ENCODE results near the gene TRIM14. TPM values are rescaled to one million over a fixed set of nuclear protein-coding genes. Genes with fewer than 3 reads are reported as not detected.
"Not testable (repeated sequence)": the region's sequence is repeated elsewhere in the genome, so short reads cannot be mapped to it uniquely, and the experiment has no call there.

The TRIM14 gene
- total RNA-seq, 1 experiment from 2014 or later, result 34.5 TPM

DNA sequence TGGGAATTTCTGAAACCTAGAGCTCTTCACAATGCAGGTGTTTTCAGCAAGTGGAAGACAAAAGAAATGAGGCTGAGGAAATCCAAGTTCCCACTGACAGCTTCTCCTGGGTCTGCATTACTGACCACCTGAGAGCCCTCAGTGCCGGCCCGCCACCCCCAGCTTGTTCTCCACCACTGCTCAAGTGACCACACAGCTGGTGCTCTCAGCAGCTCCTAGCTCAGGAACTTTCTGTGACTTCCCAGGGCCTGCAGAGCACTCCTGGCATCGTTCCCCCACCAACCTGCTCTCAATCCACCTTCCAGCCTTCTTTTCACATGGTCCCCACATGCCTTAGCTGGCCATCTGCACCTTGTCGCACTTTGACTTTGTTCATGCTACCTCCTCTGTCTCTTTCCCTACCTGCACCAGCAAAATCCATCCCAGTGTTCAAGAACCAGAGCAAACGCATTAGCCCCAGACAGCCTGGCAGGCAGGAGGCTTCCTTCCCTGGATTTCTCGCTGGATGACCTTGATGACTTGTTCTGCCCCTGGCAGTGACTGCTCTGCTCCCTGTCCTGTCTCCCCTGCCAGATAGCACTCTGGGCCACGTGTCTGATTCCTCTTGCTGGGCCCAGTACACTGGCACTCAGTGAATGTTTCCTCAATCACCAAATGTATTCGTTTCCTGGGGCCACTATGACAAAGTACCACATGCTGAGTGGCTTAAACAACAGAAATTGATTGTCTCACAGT is 97.5 kb downstream of the TRIM14 start:
- Histone ChIP-seq H3K36me3 (ENCODE audit: control insufficient read depth, insufficient read depth, low read length) (peaks cover 1% of the 10 kb centered on the region; the same call in 1 of the 2 replicates), H3K9me3 (no peaks in the 10 kb centered on the region), H3K27me3 (replicated peaks; ENCODE audit: control insufficient read depth, insufficient read depth, low read length) (no peaks in the 10 kb centered on the region), H3K4me1 (no peaks in the 10 kb centered on the region), H3K4me3 (ENCODE audit: low read depth, low read length) (no peak overlapping the region)
- intact Hi-C loops (cut with micrococcal nuclease; ENCODE audit: unreplicated experiment), result no loop called here
- no peaks in the 10 kb centered on the region for H3K9me3 Mint-ChIP-seq (ENCODE audit: unreplicated experiment)
- H3K27me3 Mint-ChIP-seq (ENCODE audit: insufficient read depth, unreplicated experiment), result no peaks in the 10 kb centered on the region
- no peak overlapping the region for H3K4me3 Mint-ChIP-seq (ENCODE audit: unreplicated experiment)
- ChIA-PET POLR2A (no interaction called here), CTCF (no interaction called here)
- no TSS peak for BruUV-seq (replicated peaks)
- no peak overlapping the region for H3K27ac Mint-ChIP-seq (ENCODE audit: unreplicated experiment)
- DNase-seq, result no peak
- peaks cover 60% of the 10 kb centered on the region for H3K36me3 Mint-ChIP-seq (ENCODE audit: insufficient read depth, unreplicated experiment)
- TF ChIP-seq, protein P1, sequence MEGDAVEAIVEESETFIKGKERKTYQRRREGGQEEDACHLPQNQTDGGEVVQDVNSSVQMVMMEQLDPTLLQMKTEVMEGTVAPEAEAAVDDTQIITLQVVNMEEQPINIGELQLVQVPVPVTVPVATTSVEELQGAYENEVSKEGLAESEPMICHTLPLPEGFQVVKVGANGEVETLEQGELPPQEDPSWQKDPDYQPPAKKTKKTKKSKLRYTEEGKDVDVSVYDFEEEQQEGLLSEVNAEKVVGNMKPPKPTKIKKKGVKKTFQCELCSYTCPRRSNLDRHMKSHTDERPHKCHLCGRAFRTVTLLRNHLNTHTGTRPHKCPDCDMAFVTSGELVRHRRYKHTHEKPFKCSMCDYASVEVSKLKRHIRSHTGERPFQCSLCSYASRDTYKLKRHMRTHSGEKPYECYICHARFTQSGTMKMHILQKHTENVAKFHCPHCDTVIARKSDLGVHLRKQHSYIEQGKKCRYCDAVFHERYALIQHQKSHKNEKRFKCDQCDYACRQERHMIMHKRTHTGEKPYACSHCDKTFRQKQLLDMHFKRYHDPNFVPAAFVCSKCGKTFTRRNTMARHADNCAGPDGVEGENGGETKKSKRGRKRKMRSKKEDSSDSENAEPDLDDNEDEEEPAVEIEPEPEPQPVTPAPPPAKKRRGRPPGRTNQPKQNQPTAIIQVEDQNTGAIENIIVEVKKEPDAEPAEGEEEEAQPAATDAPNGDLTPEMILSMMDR (IDR thresholded peaks at IDR 0.05; ENCODE audit: insufficient read depth in 1 of 2, low read depth in 1 of 2, low read length in 1 of 2, severe bottlenecking in 1 of 2, unreplicated experiment in 1 of 2), result no peak
- no peaks in the 10 kb centered on the region for H3K4me1 Mint-ChIP-seq (ENCODE audit: low read depth, unreplicated experiment)

DNA sequence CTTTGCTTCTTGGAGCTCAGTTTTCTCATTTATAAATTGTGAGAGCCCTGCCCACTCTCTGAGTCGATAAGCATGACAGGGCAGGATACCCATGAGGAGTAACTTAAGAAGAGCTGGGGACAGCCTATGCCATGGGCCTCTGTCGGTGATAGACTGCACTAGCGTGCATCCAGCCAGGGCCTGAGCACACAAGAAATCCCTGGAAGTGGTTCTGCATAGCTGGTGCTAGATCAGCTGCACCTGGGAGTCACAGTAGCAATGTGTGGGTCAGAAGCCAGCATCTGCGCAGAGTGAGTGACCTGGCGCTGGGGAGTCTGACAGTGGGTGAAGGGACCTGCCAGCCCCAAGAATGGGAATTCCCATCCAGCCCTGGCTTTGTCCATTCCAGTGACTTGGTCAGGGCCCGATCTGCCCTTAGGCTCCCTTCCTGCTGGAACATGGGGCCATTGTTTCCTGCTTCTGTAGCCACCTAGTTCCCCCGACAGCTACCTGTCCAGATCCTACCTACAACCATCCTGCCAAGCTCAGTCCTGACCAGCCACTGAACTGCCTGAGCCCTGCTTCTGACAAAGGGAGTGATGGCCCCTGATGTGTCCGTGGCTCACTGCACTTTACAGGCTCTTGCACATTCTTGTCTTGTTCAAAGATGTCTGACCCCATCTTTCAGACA is 98.4 kb downstream of the TRIM14 start:
- BruUV-seq (replicated peaks), result no TSS peak
- TF ChIP-seq, protein P1 (IDR thresholded peaks at IDR 0.05; ENCODE audit: insufficient read depth in 1 of 2, low read depth in 1 of 2, low read length in 1 of 2, severe bottlenecking in 1 of 2, unreplicated experiment in 1 of 2), result no peak
- ChIA-PET POLR2A (no interaction called here), CTCF (interaction anchor here (0.6 to 1.4 kb wide), 2 partner anchors 14 to 35 kb away, joined by 3 to 4 read pairs; no protein-coding TSS in a partner anchor)
- intact Hi-C loops (cut with micrococcal nuclease; ENCODE audit: unreplicated experiment), result no loop called here
- Histone ChIP-seq H3K4me1 (no peaks in the 10 kb centered on the region), H3K27me3 (replicated peaks; ENCODE audit: control insufficient read depth, insufficient read depth, low read length) (no peaks in the 10 kb centered on the region), H3K9me3 (no peaks in the 10 kb centered on the region), H3K36me3 (ENCODE audit: control insufficient read depth, insufficient read depth, low read length) (peaks cover 1% of the 10 kb centered on the region; the same call in 1 of the 2 replicates), H3K4me3 (ENCODE audit: low read depth, low read length) (no peak overlapping the region)
- Mint-ChIP-seq H3K9me3 (ENCODE audit: unreplicated experiment) (no peaks in the 10 kb centered on the region), H3K27me3 (ENCODE audit: insufficient read depth, unreplicated experiment) (no peaks in the 10 kb centered on the region), H3K4me1 (ENCODE audit: low read depth, unreplicated experiment) (no peaks in the 10 kb centered on the region), H3K4me3 (ENCODE audit: unreplicated experiment) (no peak overlapping the region), H3K27ac (ENCODE audit: unreplicated experiment) (no peak overlapping the region), H3K36me3 (ENCODE audit: insufficient read depth, unreplicated experiment) (peaks cover 69% of the 10 kb centered on the region)
- DNase-seq, result no peak

DNA sequence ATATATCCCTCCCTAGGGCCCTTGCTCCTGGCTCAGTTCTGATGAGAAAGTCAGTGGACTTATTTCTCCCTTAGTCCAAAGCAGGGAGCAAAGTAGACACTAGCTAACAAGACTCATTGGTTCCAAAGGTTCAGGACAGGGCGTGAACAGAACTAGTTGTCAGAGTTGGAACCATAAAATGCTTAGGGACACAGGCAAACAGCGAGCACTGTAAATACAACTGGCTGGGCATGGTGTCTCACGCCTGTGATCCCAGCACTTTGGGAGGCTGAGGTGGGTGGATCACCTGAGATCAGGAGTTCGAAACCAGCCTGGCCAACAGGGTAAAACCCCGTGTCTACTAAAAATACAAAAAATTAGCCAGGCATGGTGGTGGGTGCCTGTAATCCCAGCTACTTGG is 99.2 kb downstream of the TRIM14 start:
- BruUV-seq (replicated peaks); H3K9me3 Mint-ChIP-seq (ENCODE audit: unreplicated experiment); H3K4me1 ChIP-seq; H3K4me1 Mint-ChIP-seq (ENCODE audit: low read depth, unreplicated experiment); H3K36me3 ChIP-seq (ENCODE audit: control insufficient read depth, insufficient read depth, low read length); DNase-seq; H3K4me3 Mint-ChIP-seq (ENCODE audit: unreplicated experiment); H3K4me3 ChIP-seq (ENCODE audit: low read depth, low read length); H3K27me3 Mint-ChIP-seq (ENCODE audit: insufficient read depth, unreplicated experiment); intact Hi-C loops (cut with micrococcal nuclease; ENCODE audit: unreplicated experiment); H3K27me3 ChIP-seq (replicated peaks; ENCODE audit: control insufficient read depth, insufficient read depth, low read length); H3K9me3 ChIP-seq; H3K27ac Mint-ChIP-seq (ENCODE audit: unreplicated experiment); POLR2A ChIA-PET: not testable (repeated sequence)
- CTCF ChIA-PET, result interaction anchor here (0.7 to 1.4 kb wide), 2 partner anchors 15 to 51 kb away, joined by 4 read pairs; no protein-coding TSS in a partner anchor
- H3K36me3 Mint-ChIP-seq (ENCODE audit: insufficient read depth, unreplicated experiment), result peaks cover 73% of the 10 kb centered on the region

Other genes starting within 250 kb of the TRIM14 start
- gene TRMO, start 196.7 kb downstream of the TRIM14 start, total RNA-seq (2022), result 10.0 and 15.2 TPM in 2 replicates
- gene HEMGN, start 181.1 kb downstream of the TRIM14 start, total RNA-seq (2022), result not detected in 2 replicates
- 299 and 317 TPM in 2 replicates for gene ANP32B, start 135.9 kb downstream of the TRIM14 start, total RNA-seq (2022)
- gene NANS, start 62.5 kb downstream of the TRIM14 start, total RNA-seq (2022), result 68.7 and 71.7 TPM in 2 replicates
- gene CORO2A, start 73.4 kb upstream of the TRIM14 start, total RNA-seq (2022), result 18.9 and 20.0 TPM in 2 replicates
- 8.5 and 8.6 TPM in 2 replicates for gene TBC1D2, start 136.4 kb upstream of the TRIM14 start, total RNA-seq (2022)

Measured in Caco-2 (cell line).